HepG2 (cell line): Measurements from ENCODE around the gene LCAT. TPM values are rescaled to one million over a fixed set of nuclear protein-coding genes. Genes with fewer than 3 reads are reported as not detected.

Experiments used
- CREBL2 ChIP-seq: sonication (generic); formaldehyde crosslinking; IDR thresholded peaks from 2 replicates; pipeline ENCODE4 v1.8.1; 2023; ENCODE audit warnings: missing genetic modification reagents, mild to moderate bottlenecking, borderline replicate concordance
- GLI4 ChIP-seq: sonication (generic); formaldehyde crosslinking; IDR thresholded peaks from 2 replicates; pipeline ENCODE4 v1.5.1; 2020; ENCODE audit warnings: missing genetic modification reagents, mild to moderate bottlenecking, moderate library complexity, borderline replicate concordance
- IRF9 ChIP-seq: sonication (generic); formaldehyde crosslinking; IDR thresholded peaks from 2 replicates; pipeline ENCODE4 v1.8.0; 2022; ENCODE audit warnings: missing genetic modification reagents, mild to moderate bottlenecking, borderline replicate concordance
- MXI1 ChIP-seq: IDR thresholded peaks from 3 replicates; pipeline ENCODE4 v1.6.1; 2012; ENCODE audit warnings: low read depth, low read length, inconsistent platforms, borderline replicate concordance
- NONO ChIP-seq, 2 experiments: fragments of 450-650 bp in 1 of 2; sonication (generic) in 1 of 2; formaldehyde crosslinking in 1 of 2; IDR thresholded peaks in 1 of 2; conservative IDR thresholded peaks in 1 of 2; 2 replicates each; pipeline versions ENCODE4 v1.6.1 to v1.8.0; 2017 to 2022; ENCODE audit warnings: mild to moderate bottlenecking in 1 of 2, missing genetic modification reagents in 1 of 2, moderate library complexity in 1 of 2
- NRL ChIP-seq: sonication (generic); formaldehyde crosslinking; IDR thresholded peaks from 2 replicates; pipeline ENCODE4 v1.5.0; 2020; ENCODE audit warnings: missing genetic modification reagents, mild to moderate bottlenecking, moderate library complexity, borderline replicate concordance
- PHF21A ChIP-seq: sonication (generic); formaldehyde crosslinking; IDR thresholded peaks from 2 replicates; pipeline ENCODE4 v1.5.0; 2020; ENCODE audit warnings: mild to moderate bottlenecking, missing genetic modification reagents
- RFX5 ChIP-seq: IDR thresholded peaks from 2 replicates; pipeline ENCODE4 v1.6.1; 2011; ENCODE audit warnings: low read depth, low read length, improper control_type of control experiment
- RORA ChIP-seq: sonication (generic); formaldehyde crosslinking; IDR thresholded peaks from 2 replicates; pipeline ENCODE4 v1.5.0; 2020; ENCODE audit warnings: mild to moderate bottlenecking, missing genetic modification reagents, moderate library complexity
- TSC22D2 ChIP-seq: sonication (generic); formaldehyde crosslinking; IDR thresholded peaks from 2 replicates; pipeline ENCODE4 v1.5.1; 2020; ENCODE audit warnings: missing genetic modification reagents, mild to moderate bottlenecking, borderline replicate concordance
- ZFY ChIP-seq: sonication (generic); formaldehyde crosslinking; IDR thresholded peaks from 2 replicates; pipeline ENCODE4 v1.4.0; 2020; ENCODE audit warnings: missing genetic modification reagents
- ZNF12 ChIP-seq: sonication (generic); formaldehyde crosslinking; IDR thresholded peaks from 2 replicates; pipeline ENCODE4 v1.5.0; 2020; ENCODE audit warnings: missing genetic modification reagents
- ZNF136 ChIP-seq: sonication (generic); formaldehyde crosslinking; IDR thresholded peaks from 2 replicates; pipeline ENCODE4 v1.8.1; 2022; ENCODE audit warnings: low read depth, mild to moderate bottlenecking, moderate library complexity, missing genetic modification reagents
- ZNF292 ChIP-seq: sonication (generic); formaldehyde crosslinking; IDR thresholded peaks from 2 replicates; pipeline ENCODE4 v1.8.1; 2022; ENCODE audit warnings: mild to moderate bottlenecking, low read depth, missing genetic modification reagents, borderline replicate concordance
- ZNF616 ChIP-seq: sonication (generic); formaldehyde crosslinking; IDR thresholded peaks from 2 replicates; pipeline ENCODE4 v1.5.0; 2020; ENCODE audit warnings: low read depth, mild to moderate bottlenecking, missing genetic modification reagents
- ZNF670 ChIP-seq: sonication (generic); formaldehyde crosslinking; IDR thresholded peaks from 2 replicates; pipeline ENCODE4 v1.8.0; 2022; ENCODE audit warnings: mild to moderate bottlenecking, missing genetic modification reagents, borderline replicate concordance
- ZSCAN5A ChIP-seq: sonication (generic); formaldehyde crosslinking; IDR thresholded peaks from 2 replicates; pipeline ENCODE4 v1.8.0; 2022; ENCODE audit warnings: mild to moderate bottlenecking, missing genetic modification reagents, borderline replicate concordance
- polyA plus RNA-seq, 8 experiments: library from polyadenylated mRNA; depleted of rRNA in 3 of 8; stranded (reverse) in 7 of 8; unstranded in 1 of 8; fragments of >200 nt; fragmentation: Illumina TruSeq in 4 of 8; extraction: Trizol in 4 of 8; gene quantifications; 2 replicates each; pipeline versions ENCODE4 v1.2.1 to v1.2.3, GENCODE V29; 2011 to 2016; ENCODE audit warnings: low read depth in 4 of 8, missing spikeins in 1 of 8, mixed read lengths in 1 of 8; ENCODE audit not compliant: insufficient read depth in 1 of 8
- total RNA-seq, 5 experiments: library from RNA; depleted of rRNA; stranded (reverse); fragments of >200 nt; fragmentation: Illumina TruSeq; extraction: Trizol; gene quantifications; 2 replicates each; pipeline ENCODE4 v1.2.3, GENCODE V29; 2016; ENCODE audit warnings: low read depth in 1 of 5
- TF ChIP-seq, protein P1 (sequence below): sonication (generic); formaldehyde crosslinking; IDR thresholded peaks from 2 replicates; pipeline ENCODE4 v1.9.0; 2021; ENCODE audit warnings: missing genetic modification reagents, mild to moderate bottlenecking, borderline replicate concordance
- TF ChIP-seq, protein P2 (sequence below): sonication (generic); formaldehyde crosslinking; IDR thresholded peaks from 2 replicates; pipeline ENCODE4 v1.4.0; 2020; ENCODE audit warnings: missing genetic modification reagents
- TF ChIP-seq, protein P3 (sequence below): sonication (generic); formaldehyde crosslinking; IDR thresholded peaks from 2 replicates; pipeline ENCODE4 v1.9.0; 2021; ENCODE audit warnings: missing genetic modification reagents, borderline replicate concordance

The LCAT gene
- total and polyA plus RNA-seq, 2 of the 13 experiments (the other 11 are each of a cell fraction or from before 2014, with no cell fraction given) = 36.1 to 38.9 TPM

GRCh38 chr16:67943619-67944504, at the start of gene LCAT (continued):
- TF ChIP-seq ZNF136 (0 out of 2 replicates have a peak, but pooled peaks have one; percentile 81), ZNF670 (CRISPR knock-in tag) (no peak), RFX5 (no peak), RORA (CRISPR knock-in tag) (no peak), GLI4 (CRISPR knock-in tag) (peak; percentile 68; the same call in 1 of the 2 replicates), CREBL2 (CRISPR knock-in tag) (0 out of 2 replicates have a peak, but pooled peaks have one; percentile 23), ZNF12 (peak; percentile 65; the same call in 1 of the 2 replicates), MXI1 (peak; percentile 58; the same call in 1 of the 3 replicates), NONO (IDR thresholded peaks at IDR 0.05) (no peak), NONO (CRISPR knock-in tag; conservative IDR thresholded peaks at IDR 0.05) (0 out of 2 replicates have a peak, but pooled peaks have one; percentile 15), ZNF292 (CRISPR knock-in tag) (no peak; the same call in 1 of the 2 replicates), NRL (peak; percentile 69; the same call in 1 of the 2 replicates), IRF9 (CRISPR knock-in tag) (no peak), TSC22D2 (CRISPR knock-in tag) (no peak), PHF21A (no peak), ZFY (CRISPR knock-in tag) (peak; percentile 36; the same call in 1 of the 2 replicates), ZNF616 (peak; percentile 75; the same call in 1 of the 2 replicates), ZSCAN5A (CRISPR knock-in tag) (peak; percentile 68; the same call in 1 of the 2 replicates)
- TF ChIP-seq, protein P1, sequence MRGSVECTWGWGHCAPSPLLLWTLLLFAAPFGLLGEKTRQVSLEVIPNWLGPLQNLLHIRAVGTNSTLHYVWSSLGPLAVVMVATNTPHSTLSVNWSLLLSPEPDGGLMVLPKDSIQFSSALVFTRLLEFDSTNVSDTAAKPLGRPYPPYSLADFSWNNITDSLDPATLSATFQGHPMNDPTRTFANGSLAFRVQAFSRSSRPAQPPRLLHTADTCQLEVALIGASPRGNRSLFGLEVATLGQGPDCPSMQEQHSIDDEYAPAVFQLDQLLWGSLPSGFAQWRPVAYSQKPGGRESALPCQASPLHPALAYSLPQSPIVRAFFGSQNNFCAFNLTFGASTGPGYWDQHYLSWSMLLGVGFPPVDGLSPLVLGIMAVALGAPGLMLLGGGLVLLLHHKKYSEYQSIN (CRISPR knock-in tag) = no peak
- TF ChIP-seq, protein P2, sequence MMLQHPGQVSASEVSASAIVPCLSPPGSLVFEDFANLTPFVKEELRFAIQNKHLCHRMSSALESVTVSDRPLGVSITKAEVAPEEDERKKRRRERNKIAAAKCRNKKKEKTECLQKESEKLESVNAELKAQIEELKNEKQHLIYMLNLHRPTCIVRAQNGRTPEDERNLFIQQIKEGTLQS (CRISPR knock-in tag) = peak; percentile 24; the same call in 1 of the 2 replicates
- TF ChIP-seq, protein P3, sequence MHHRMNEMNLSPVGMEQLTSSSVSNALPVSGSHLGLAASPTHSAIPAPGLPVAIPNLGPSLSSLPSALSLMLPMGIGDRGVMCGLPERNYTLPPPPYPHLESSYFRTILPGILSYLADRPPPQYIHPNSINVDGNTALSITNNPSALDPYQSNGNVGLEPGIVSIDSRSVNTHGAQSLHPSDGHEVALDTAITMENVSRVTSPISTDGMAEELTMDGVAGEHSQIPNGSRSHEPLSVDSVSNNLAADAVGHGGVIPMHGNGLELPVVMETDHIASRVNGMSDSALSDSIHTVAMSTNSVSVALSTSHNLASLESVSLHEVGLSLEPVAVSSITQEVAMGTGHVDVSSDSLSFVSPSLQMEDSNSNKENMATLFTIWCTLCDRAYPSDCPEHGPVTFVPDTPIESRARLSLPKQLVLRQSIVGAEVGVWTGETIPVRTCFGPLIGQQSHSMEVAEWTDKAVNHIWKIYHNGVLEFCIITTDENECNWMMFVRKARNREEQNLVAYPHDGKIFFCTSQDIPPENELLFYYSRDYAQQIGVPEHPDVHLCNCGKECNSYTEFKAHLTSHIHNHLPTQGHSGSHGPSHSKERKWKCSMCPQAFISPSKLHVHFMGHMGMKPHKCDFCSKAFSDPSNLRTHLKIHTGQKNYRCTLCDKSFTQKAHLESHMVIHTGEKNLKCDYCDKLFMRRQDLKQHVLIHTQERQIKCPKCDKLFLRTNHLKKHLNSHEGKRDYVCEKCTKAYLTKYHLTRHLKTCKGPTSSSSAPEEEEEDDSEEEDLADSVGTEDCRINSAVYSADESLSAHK (CRISPR knock-in tag) = peak; percentile 78; the same call in 1 of the 2 replicates
